Endodermal cell (in vitro differentiated cells): ENCODE measurements around the gene CDC6. TPM values are rescaled to one million over a fixed set of nuclear protein-coding genes. Genes with fewer than 3 reads are reported as not detected.
A peak's percentile ranks its signal among the peaks of the same experiment; 100 is the strongest.

Experiments used
- DNase-seq: peaks from one replicate; pipeline ENCODE4 v3.0.0-alpha.2; 2017
- H3K27ac ChIP-seq: 2 replicates; pipeline ENCODE4 v1.5.1; 2013; ENCODE audit warnings: mild to moderate bottlenecking, low read depth, low read length, moderate library complexity
- H3K27me3 ChIP-seq: 2 replicates; pipeline ENCODE4 v1.6.1; 2013; ENCODE audit warnings: mild to moderate bottlenecking, low read length, moderate library complexity; ENCODE audit not compliant: insufficient read depth, control insufficient read depth, poor library complexity, severe bottlenecking
- H3K36me3 ChIP-seq: 2 replicates; pipeline ENCODE4 v1.7.0; 2013; ENCODE audit warnings: mild to moderate bottlenecking, low read length, moderate library complexity; ENCODE audit not compliant: control insufficient read depth, insufficient read depth
- H3K4me1 ChIP-seq: one replicate; pipeline ENCODE4 v1.7.0; 2013; ENCODE audit warnings: low read length; ENCODE audit not compliant: control insufficient read depth, insufficient read depth
- H3K4me3 ChIP-seq: 2 replicates; pipeline ENCODE4 v1.5.1; 2013; ENCODE audit warnings: mild to moderate bottlenecking, low read length, moderate library complexity
- H3K9ac ChIP-seq: 2 replicates; pipeline ENCODE4 v1.6.1; 2013; ENCODE audit warnings: mild to moderate bottlenecking, low read length, moderate library complexity; ENCODE audit not compliant: poor library complexity, severe bottlenecking; ENCODE audit errors: extremely low read depth
- H3K9me3 ChIP-seq: 2 replicates; pipeline ENCODE4 v1.6.1; 2013; ENCODE audit warnings: mild to moderate bottlenecking, low read length, moderate library complexity; ENCODE audit not compliant: control insufficient read depth
- H3K27ac Mint-ChIP-seq: 2 replicates; pipeline ENCODE4 v1.8.0; 2020; ENCODE audit warnings: mixed read lengths
- H3K27me3 Mint-ChIP-seq: 2 replicates; pipeline ENCODE4 v1.8.0; 2021; ENCODE audit warnings: mild to moderate bottlenecking, mixed read lengths; ENCODE audit not compliant: insufficient read depth
- H3K36me3 Mint-ChIP-seq: 2 replicates; pipeline ENCODE4 v1.8.0; 2020; ENCODE audit warnings: low read depth, mixed read lengths
- H3K4me1 Mint-ChIP-seq: 2 replicates; pipeline ENCODE4 v1.8.0; 2020; ENCODE audit warnings: mixed read lengths
- H3K4me3 Mint-ChIP-seq: 2 replicates; pipeline ENCODE4 v1.8.0; 2020; ENCODE audit warnings: mild to moderate bottlenecking, moderate library complexity, mixed read lengths
- H3K9me3 Mint-ChIP-seq: 2 replicates; pipeline ENCODE4 v1.8.0; 2020; ENCODE audit warnings: mild to moderate bottlenecking, mixed read lengths
- CTCF ChIP-seq: fragments of 200-600 bp; sonication (generic); conservative IDR thresholded peaks from 2 replicates; pipeline ENCODE4 v1.5.0; 2021; ENCODE audit warnings: antibody characterized with exemption, mild to moderate bottlenecking
- WGBS, 2 experiments: methylation state at CpG; one replicate each; pipeline versions ENCODE4 v1.1.5 to v1.1.7; 2013; ENCODE audit warnings: missing lambda C conversion rate in 2 of 2, mixed read lengths in 1 of 2; ENCODE audit not compliant: insufficient coverage in 1 of 2, insufficient read length in 1 of 2; 5-methylcytosine and 5-hydroxymethylcytosine counted together
- long read RNA-seq, 4 experiments: library from polyadenylated mRNA in 2 of 4; library from RNA in 1 of 4; library from capped mRNA in 1 of 4; stranded (forward) in 3 of 4; unstranded in 1 of 4; transcript quantifications; one replicate each; pipeline ENCODE4 v2.0.0, GENCODE V29; 2020 to 2021; ENCODE audit warnings: inconsistent platforms in 1 of 4
- polyA plus RNA-seq, 2 experiments: library from polyadenylated mRNA; stranded (reverse); fragments of 50-300 nt; gene quantifications; one replicate each; pipeline ENCODE4 v1.2.3, GENCODE V29; 2013
- total RNA-seq, 2 donors: library from RNA; stranded (reverse); fragmentation: NEBNext Ultra II Directional in 1 of 2; extraction: Animal tissue kit (Norgen Biotek cat#: 25700) in 1 of 2; gene quantifications; 2 replicates in 1 of 2; 3 replicates in 1 of 2; pipeline ENCODE4 v1.2.1, GENCODE V29; 2021

The CDC6 gene
- total RNA-seq: 10 to 100 TPM; 88.4 to 95.4 TPM
- 37.8 TPM for polyA plus RNA-seq (2013, experiment 1 of 2)
- polyA plus RNA-seq (2013, experiment 2 of 2): 33.8 TPM
- long read RNA-seq, experiment 1, full-length matches to known transcripts: 9 of 38 reads
- long read RNA-seq, experiment 1, partial matches to known transcripts: 8 of 38 reads
- long read RNA-seq, experiment 1, other reads (novel, unspliced or antisense): 21 of 38 reads
- long read RNA-seq, experiment 2, full-length matches to known transcripts: 121 of 137 reads
- long read RNA-seq, experiment 2, partial matches to known transcripts: 1 of 137 reads
- long read RNA-seq, experiment 2, other reads (novel, unspliced or antisense): 15 of 137 reads
- long read RNA-seq, experiment 3, full-length matches to known transcripts: 402 of 468 reads
- long read RNA-seq, experiment 3, partial matches to known transcripts: 9 of 468 reads
- long read RNA-seq, experiment 3, other reads (novel, unspliced or antisense): 57 of 468 reads
- long read RNA-seq, experiment 4, full-length matches to known transcripts: 121 of 140 reads
- long read RNA-seq, experiment 4, partial matches to known transcripts: 4 of 140 reads
- long read RNA-seq, experiment 4, other reads (novel, unspliced or antisense): 15 of 140 reads

DNA sequence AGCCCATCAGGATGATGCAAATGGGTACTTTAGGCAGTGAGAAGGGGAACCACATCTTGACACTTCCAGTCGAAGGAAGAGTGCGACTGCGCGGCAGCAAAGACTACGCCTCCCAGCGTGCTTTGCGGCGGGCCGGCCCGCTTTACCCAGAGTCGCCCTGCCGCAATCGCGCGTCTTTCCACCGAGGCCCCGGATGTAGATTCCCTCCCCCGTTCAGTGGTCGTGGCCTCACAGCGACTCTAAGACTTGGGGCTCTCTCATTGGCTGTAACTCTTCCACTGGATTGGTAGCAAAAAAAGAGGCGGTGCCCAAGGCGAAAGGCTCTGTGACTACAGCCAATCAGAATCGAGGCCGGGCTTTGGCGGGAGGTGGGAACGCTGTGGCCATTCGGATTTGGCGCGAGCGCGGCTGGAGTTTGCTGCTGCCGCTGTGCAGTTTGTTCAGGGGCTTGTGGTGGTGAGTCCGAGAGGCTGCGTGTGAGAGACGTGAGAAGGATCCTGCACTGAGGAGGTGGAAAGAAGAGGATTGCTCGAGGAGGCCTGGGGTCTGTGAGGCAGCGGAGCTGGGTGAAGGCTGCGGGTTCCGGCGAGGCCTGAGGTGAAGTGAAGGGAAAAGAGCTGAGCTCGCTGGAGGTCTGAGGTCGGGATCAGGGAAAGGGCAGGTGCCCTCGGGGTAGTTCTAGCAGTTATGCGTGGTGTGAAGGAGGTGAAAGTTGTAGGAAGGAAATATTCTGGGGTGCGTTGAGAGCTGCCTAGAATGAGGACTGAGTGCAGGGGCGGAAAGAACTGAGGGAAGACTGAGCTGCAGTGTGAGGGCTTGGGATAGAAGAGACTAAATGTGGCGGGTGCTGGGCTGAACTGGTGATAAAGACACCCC lies at the start of gene CDC6:
CDC6 (plus strand) TSS at position 386 of the 876 bp plus-strand sequence. CDS start 1,542 bp downstream, outside the sequence.
- Histone ChIP-seq H3K9me3 (no peaks in the 10 kb centered on the region), H3K4me3 (peak within 1 kb of the TSS; percentile 96), H3K27ac (peak within 1 kb of the TSS; percentile 82), H3K36me3 (peaks cover 27% of the 10 kb centered on the region), H3K9ac (peak within 1 kb of the TSS; percentile 96), H3K4me1 (no peaks in the 10 kb centered on the region), H3K27me3 (no peaks in the 10 kb centered on the region)
- 0 to 1% methylated on average over 23 to 47 of the region's 47 CpGs for WGBS, 2 experiments
- H3K36me3 Mint-ChIP-seq: peaks cover 27% of the 10 kb centered on the region
- peaks cover 1% of the 10 kb centered on the region for H3K4me1 Mint-ChIP-seq
- no peaks in the 10 kb centered on the region for H3K27me3 Mint-ChIP-seq
- H3K4me3 Mint-ChIP-seq: peak within 1 kb of the TSS; percentile 98
- TF ChIP-seq CTCF: no peak
- H3K27ac Mint-ChIP-seq: peak within 1 kb of the TSS; percentile 99
- DNase-seq: peak; percentile 100
- no peaks in the 10 kb centered on the region for H3K9me3 Mint-ChIP-seq

DNA sequence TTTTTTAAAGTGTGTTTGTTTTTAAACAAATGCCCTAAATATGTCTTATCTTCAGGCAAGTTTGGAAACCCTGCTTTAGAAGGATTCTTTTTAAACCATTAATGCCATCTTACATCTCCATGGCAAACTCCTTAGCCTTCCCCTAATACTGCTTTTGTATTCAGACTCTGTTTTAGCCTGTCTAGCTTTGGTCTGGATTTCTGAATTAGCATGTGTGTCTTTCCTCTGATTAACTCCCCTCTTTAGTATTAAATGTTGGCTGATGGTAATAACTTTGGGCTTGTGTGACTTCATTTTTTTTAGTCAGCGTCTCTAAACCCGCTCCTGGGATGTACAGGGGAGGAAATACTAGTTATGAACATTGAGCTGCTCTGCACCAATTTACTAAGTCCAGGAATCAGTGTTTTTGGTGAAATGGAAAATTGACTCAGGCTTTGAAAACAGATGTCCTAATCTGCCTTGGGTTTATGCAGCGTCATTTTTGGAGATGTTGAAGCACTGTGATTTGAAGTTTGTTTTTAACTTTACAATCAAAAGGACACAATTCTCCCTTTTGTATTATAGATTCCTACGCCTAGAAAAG lies 46.3 kb upstream of the CDC6 start:
- Histone ChIP-seq H3K27ac (peak overlapping the region; percentile 14), H3K9me3 (no peaks in the 10 kb centered on the region), H3K9ac (no peak overlapping the region), H3K36me3 (no peaks in the 10 kb centered on the region), H3K4me1 (no peaks in the 10 kb centered on the region), H3K4me3 (no peak overlapping the region), H3K27me3 (no peaks in the 10 kb centered on the region)
- no peak overlapping the region for H3K4me3 Mint-ChIP-seq
- H3K27ac Mint-ChIP-seq: no peak overlapping the region
- H3K9me3 Mint-ChIP-seq: no peaks in the 10 kb centered on the region
- no peaks in the 10 kb centered on the region for H3K27me3 Mint-ChIP-seq
- TF ChIP-seq CTCF: no peak
- peaks cover 9% of the 10 kb centered on the region for H3K36me3 Mint-ChIP-seq
- no peak for DNase-seq
- WGBS, 2 experiments: 92 to 100% methylated on average over 2 to 4 of the region's 4 CpGs
- H3K4me1 Mint-ChIP-seq: peaks cover 9% of the 10 kb centered on the region

GRCh38 chr17:40242774-40243173 lies 44.9 kb upstream of the CDC6 start:
- H3K36me3 Mint-ChIP-seq: peaks cover 5% of the 10 kb centered on the region
- H3K27me3 ChIP-seq: no peaks in the 10 kb centered on the region
- H3K9me3 Mint-ChIP-seq: no peaks in the 10 kb centered on the region
- H3K27ac Mint-ChIP-seq: no peak overlapping the region
- TF ChIP-seq CTCF: no peak
- H3K9ac ChIP-seq: no peak overlapping the region
- H3K4me3 ChIP-seq: no peak overlapping the region
- no peaks in the 10 kb centered on the region for H3K36me3 ChIP-seq
- no peaks in the 10 kb centered on the region for H3K27me3 Mint-ChIP-seq
- 99% methylated on average over 3 of the region's 3 CpGs; no CpG with 5 or more reads in 1 of the 2 experiments for WGBS, 2 experiments
- H3K27ac ChIP-seq: no peak overlapping the region
- H3K4me3 Mint-ChIP-seq: no peak overlapping the region
- no peak for DNase-seq
- no peaks in the 10 kb centered on the region for H3K9me3 ChIP-seq
- H3K4me1 Mint-ChIP-seq: peaks cover 9% of the 10 kb centered on the region
- H3K4me1 ChIP-seq: no peaks in the 10 kb centered on the region
